Mucosa of rectum (tissue), 2 donors: Measurements from ENCODE around the gene PTPRJ.
A peak's percentile ranks its signal among the peaks of the same experiment; 100 is the strongest.
"Not testable (repeated sequence)": the region's sequence is repeated elsewhere in the genome, so short reads cannot be mapped to it uniquely, and the experiment has no call there.

ENCODE experiments used
- H3K27ac ChIP-seq, 2 donors: one replicate each; pipeline ENCODE4 v1.7.0; 2013; ENCODE audit warnings: inconsistent platforms in 2 of 2, low read depth in 2 of 2, low read length in 2 of 2
- H3K27me3 ChIP-seq, 2 donors: one replicate each; pipeline ENCODE4 v1.7.0; 2013; ENCODE audit warnings: low read length in 2 of 2; ENCODE audit not compliant: control insufficient read depth in 2 of 2, insufficient read depth in 2 of 2
- H3K36me3 ChIP-seq, 2 donors: one replicate each; pipeline ENCODE4 v1.7.0; 2013; ENCODE audit warnings: low read length in 2 of 2; ENCODE audit not compliant: control insufficient read depth in 2 of 2, insufficient read depth in 2 of 2
- H3K4me1 ChIP-seq, 2 donors: one replicate each; pipeline ENCODE4 v1.7.0; 2013; ENCODE audit warnings: low read length in 2 of 2, mild to moderate bottlenecking in 1 of 2; ENCODE audit not compliant: control insufficient read depth in 2 of 2, insufficient read depth in 2 of 2
- H3K4me3 ChIP-seq, 2 donors: one replicate each; pipeline ENCODE4 v1.7.0; 2013; ENCODE audit warnings: low read length in 2 of 2
- H3K9ac ChIP-seq, 2 donors: one replicate each; pipeline ENCODE4 v1.7.0; 2013; ENCODE audit warnings: low read length in 2 of 2, low read depth in 1 of 2, mild to moderate bottlenecking in 1 of 2
- H3K9me3 ChIP-seq, 2 donors: one replicate each; pipeline ENCODE4 v1.7.0; 2013; ENCODE audit warnings: low read length in 2 of 2; ENCODE audit not compliant: control insufficient read depth in 2 of 2
- donor health status: healthy.
- donor health status: Normal muscosa, but diverticular disease.

PTPRJ gene

GRCh38 chr11:48023608-48024007 is 43.2 kb downstream of the PTPRJ start:
- H3K27ac ChIP-seq, H3K4me1 ChIP-seq, H3K9ac ChIP-seq, H3K4me3 ChIP-seq, H3K9me3 ChIP-seq, H3K36me3 ChIP-seq, H3K27me3 ChIP-seq: not testable (repeated sequence)

GRCh38 chr11:48024635-48025071 is 44.3 kb downstream of the PTPRJ start:
- Histone ChIP-seq H3K9ac (no peak overlapping the region), H3K4me3 (no peak overlapping the region), H3K4me1 (peaks cover 3 to 8% of the 10 kb centered on the region in 2 donors), H3K9me3 (no peaks in the 10 kb centered on the region), H3K27me3 (no peaks in the 10 kb centered on the region), H3K36me3 (peaks cover 0 to 3% of the 10 kb centered on the region in 2 donors), H3K27ac (no peak overlapping the region)

GRCh38 chr11:48025293-48025983 is 45.1 kb downstream of the PTPRJ start:
- Histone ChIP-seq H3K9me3 (no peaks in the 10 kb centered on the region), H3K4me3 (no peak overlapping the region), H3K4me1 (peaks cover 5 to 6% of the 10 kb centered on the region in 2 donors), H3K9ac (no peak overlapping the region), H3K27me3 (no peaks in the 10 kb centered on the region), H3K27ac (no peak overlapping the region), H3K36me3 (peaks cover 0 to 3% of the 10 kb centered on the region in 2 donors)

- Histone ChIP-seq H3K27me3 (no peaks in the 10 kb centered on the region), H3K9ac (no peak overlapping the region), H3K4me1 (peaks cover 3 to 4% of the 10 kb centered on the region in 2 donors), H3K4me3 (no peak overlapping the region), H3K9me3 (no peaks in the 10 kb centered on the region), H3K27ac (no peak overlapping the region), H3K36me3 (peaks cover 0 to 3% of the 10 kb centered on the region in 2 donors)
Observed at GRCh38 chr11:48025984-48026340, 45.6 kb downstream of the PTPRJ start.

- Histone ChIP-seq H3K4me3 (no peak overlapping the region), H3K27ac (peak overlapping the region in 1 of 2 donors; percentile 54), H3K9ac (peak overlapping the region in 1 of 2 donors; percentile 8), H3K36me3 (peaks cover 0 to 3% of the 10 kb centered on the region in 2 donors), H3K4me1 (peaks cover 3 to 11% of the 10 kb centered on the region in 2 donors), H3K9me3 (no peaks in the 10 kb centered on the region), H3K27me3 (no peaks in the 10 kb centered on the region)
Observed at GRCh38 chr11:48028914-48029680, 48.7 kb downstream of the PTPRJ start.

- peak overlapping the region in 1 of 2 donors; percentile 11 for H3K27ac ChIP-seq
- peaks cover 4 to 11% of the 10 kb centered on the region in 2 donors for H3K4me1 ChIP-seq
- no peak overlapping the region for H3K9ac ChIP-seq
Observed at GRCh38 chr11:48029681-48030290, 49.4 kb downstream of the PTPRJ start.

GRCh38 chr11:48031602-48032001 is 51.2 kb downstream of the PTPRJ start:
- no peaks in the 10 kb centered on the region for H3K9me3 ChIP-seq
- H3K4me3 ChIP-seq = no peak overlapping the region
- no peaks in the 10 kb centered on the region for H3K27me3 ChIP-seq
- no peaks in the 10 kb centered on the region for H3K36me3 ChIP-seq
- H3K4me1 ChIP-seq = peaks cover 8 to 11% of the 10 kb centered on the region in 2 donors
- H3K9ac ChIP-seq = no peak overlapping the region
- H3K27ac ChIP-seq = peak overlapping the region in 1 of 2 donors; percentile 35

More at GRCh38 chr11:48029681-48030290, 49.4 kb downstream of the PTPRJ start:
- peaks cover 0 to 3% of the 10 kb centered on the region in 2 donors for H3K36me3 ChIP-seq
- no peak overlapping the region for H3K4me3 ChIP-seq
- H3K9me3 ChIP-seq = no peaks in the 10 kb centered on the region
- H3K27me3 ChIP-seq = no peaks in the 10 kb centered on the region

GRCh38 chr11:48032721-48033120 is 52.4 kb downstream of the PTPRJ start:
- peak overlapping the region in 1 of 2 donors; percentile 27 for H3K27ac ChIP-seq
- peaks cover 8 to 11% of the 10 kb centered on the region in 2 donors for H3K4me1 ChIP-seq
- no peak overlapping the region for H3K9ac ChIP-seq
- H3K36me3 ChIP-seq = no peaks in the 10 kb centered on the region
- no peaks in the 10 kb centered on the region for H3K9me3 ChIP-seq
- no peak overlapping the region for H3K4me3 ChIP-seq
- H3K27me3 ChIP-seq = no peaks in the 10 kb centered on the region

GRCh38 chr11:48033918-48034341 is 53.6 kb downstream of the PTPRJ start:
- Histone ChIP-seq H3K27ac (no peak overlapping the region), H3K4me3 (no peak overlapping the region), H3K9ac (no peak overlapping the region), H3K36me3 (no peaks in the 10 kb centered on the region), H3K9me3 (no peaks in the 10 kb centered on the region), H3K4me1 (peaks cover 8 to 9% of the 10 kb centered on the region in 2 donors), H3K27me3 (no peaks in the 10 kb centered on the region)
